ENCODE results near the gene UBE2K.

Gene UBE2K

DNA sequence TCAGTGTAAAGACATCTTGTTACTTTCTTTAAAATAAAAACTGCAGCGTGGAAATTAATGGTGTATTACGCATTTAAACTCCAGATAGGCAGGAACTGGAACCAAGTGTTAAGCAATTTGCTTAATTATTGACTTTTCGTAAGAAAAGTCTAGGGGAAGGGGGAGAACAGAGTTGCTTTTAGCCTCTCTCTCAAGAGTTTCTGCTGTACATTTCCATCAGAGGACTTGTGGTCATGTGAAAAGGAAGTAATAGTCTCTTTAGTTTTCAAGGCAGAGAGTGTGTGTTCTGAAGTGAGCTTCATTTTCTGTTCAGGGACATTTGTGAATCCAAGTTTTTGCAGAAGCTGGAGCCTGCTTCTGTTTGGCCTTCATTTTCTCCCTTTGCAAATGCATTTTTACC is 127.2 kb downstream of the UBE2K start:
- no peaks in the 10 kb centered on the region for H3K27me3 ChIP-seq
- TF ChIP-seq, protein P1, sequence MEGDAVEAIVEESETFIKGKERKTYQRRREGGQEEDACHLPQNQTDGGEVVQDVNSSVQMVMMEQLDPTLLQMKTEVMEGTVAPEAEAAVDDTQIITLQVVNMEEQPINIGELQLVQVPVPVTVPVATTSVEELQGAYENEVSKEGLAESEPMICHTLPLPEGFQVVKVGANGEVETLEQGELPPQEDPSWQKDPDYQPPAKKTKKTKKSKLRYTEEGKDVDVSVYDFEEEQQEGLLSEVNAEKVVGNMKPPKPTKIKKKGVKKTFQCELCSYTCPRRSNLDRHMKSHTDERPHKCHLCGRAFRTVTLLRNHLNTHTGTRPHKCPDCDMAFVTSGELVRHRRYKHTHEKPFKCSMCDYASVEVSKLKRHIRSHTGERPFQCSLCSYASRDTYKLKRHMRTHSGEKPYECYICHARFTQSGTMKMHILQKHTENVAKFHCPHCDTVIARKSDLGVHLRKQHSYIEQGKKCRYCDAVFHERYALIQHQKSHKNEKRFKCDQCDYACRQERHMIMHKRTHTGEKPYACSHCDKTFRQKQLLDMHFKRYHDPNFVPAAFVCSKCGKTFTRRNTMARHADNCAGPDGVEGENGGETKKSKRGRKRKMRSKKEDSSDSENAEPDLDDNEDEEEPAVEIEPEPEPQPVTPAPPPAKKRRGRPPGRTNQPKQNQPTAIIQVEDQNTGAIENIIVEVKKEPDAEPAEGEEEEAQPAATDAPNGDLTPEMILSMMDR (IDR thresholded peaks at IDR 0.05; ENCODE audit: low read depth, low read length), result no peak
- no peak for DNase-seq
- no peaks in the 10 kb centered on the region for H3K4me1 ChIP-seq
- H3K36me3 ChIP-seq, result peaks cover 49% of the 10 kb centered on the region
- H3K9me3 ChIP-seq, result no peaks in the 10 kb centered on the region
- H3K4me3 ChIP-seq (ENCODE audit: low read depth, low read length), result no peak overlapping the region

GRCh38 chr4:39825741-39826231 is 127.8 kb downstream of the UBE2K start:
- H3K36me3 ChIP-seq, result peaks cover 56% of the 10 kb centered on the region

More at GRCh38 chr4:39825741-39826231, 127.8 kb downstream of the UBE2K start:
- Histone ChIP-seq H3K27me3 (no peaks in the 10 kb centered on the region), H3K4me3 (ENCODE audit: low read depth, low read length) (no peak overlapping the region), H3K4me1 (no peaks in the 10 kb centered on the region), H3K9me3 (no peaks in the 10 kb centered on the region)
- TF ChIP-seq, protein P1 (IDR thresholded peaks at IDR 0.05; ENCODE audit: low read depth, low read length), result no peak
- DNase-seq, result no peak
